Uterus (tissue), 2 donors: ENCODE data around the gene SSBP4.

ENCODE experiments used
- POLR2A ChIP-seq, 2 donors: fragments of 450-650 bp; IDR thresholded peaks; one replicate each; pipeline ENCODE4 v1.6.1; 2016; ENCODE audit warnings: antibody characterized with exemption in 2 of 2, mild to moderate bottlenecking in 1 of 2, moderate library complexity in 1 of 2
- TF ChIP-seq, protein P1 (sequence below), 4 experiments: fragments of 200-600 bp in 2 of 4; fragments of 450-650 bp in 2 of 4; sonication (generic) in 2 of 4; IDR thresholded peaks; one replicate each; pipeline ENCODE4 v1.5.1; 2016 to 2019; ENCODE audit warnings: antibody characterized with exemption in 4 of 4, mild to moderate bottlenecking in 2 of 4, moderate library complexity in 1 of 4

DNA sequence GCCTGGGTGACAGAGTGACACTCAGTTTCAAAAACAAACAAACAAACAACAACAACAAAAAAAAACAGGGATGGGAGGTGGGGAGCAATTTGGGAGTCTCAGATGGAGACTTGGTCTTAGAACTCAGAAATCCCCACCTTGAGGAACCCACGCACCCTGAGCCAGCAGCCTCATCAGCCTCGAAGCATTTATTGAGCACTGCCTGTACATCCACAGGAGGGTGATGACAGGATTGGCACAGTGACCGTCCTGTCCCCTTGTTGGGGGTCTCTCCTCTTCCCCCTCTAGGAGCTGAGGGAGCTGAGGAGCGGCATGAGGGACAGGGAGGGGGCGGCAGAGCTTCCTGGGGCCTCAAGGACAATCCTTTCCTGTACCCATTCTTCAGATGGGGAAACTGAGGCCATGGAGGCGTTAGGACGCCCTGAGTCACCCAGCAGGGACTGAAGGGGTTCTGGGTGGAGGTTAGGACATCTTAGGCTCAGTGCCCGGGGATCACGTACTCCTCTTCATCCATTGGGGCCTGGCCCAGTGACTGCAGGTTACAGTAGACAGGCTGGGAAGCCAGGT, 27.6 kb upstream of the SSBP4 start:
- TF ChIP-seq POLR2A (IDR thresholded peaks at IDR 0.05) = no peak
- TF ChIP-seq, protein P1, sequence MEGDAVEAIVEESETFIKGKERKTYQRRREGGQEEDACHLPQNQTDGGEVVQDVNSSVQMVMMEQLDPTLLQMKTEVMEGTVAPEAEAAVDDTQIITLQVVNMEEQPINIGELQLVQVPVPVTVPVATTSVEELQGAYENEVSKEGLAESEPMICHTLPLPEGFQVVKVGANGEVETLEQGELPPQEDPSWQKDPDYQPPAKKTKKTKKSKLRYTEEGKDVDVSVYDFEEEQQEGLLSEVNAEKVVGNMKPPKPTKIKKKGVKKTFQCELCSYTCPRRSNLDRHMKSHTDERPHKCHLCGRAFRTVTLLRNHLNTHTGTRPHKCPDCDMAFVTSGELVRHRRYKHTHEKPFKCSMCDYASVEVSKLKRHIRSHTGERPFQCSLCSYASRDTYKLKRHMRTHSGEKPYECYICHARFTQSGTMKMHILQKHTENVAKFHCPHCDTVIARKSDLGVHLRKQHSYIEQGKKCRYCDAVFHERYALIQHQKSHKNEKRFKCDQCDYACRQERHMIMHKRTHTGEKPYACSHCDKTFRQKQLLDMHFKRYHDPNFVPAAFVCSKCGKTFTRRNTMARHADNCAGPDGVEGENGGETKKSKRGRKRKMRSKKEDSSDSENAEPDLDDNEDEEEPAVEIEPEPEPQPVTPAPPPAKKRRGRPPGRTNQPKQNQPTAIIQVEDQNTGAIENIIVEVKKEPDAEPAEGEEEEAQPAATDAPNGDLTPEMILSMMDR (IDR thresholded peaks at IDR 0.05) = no peak
